H1 (cell line): ENCODE measurements around the gene DRAXIN. TPM values are rescaled to one million over a fixed set of nuclear protein-coding genes. Genes with fewer than 3 reads are reported as not detected.
A peak's percentile ranks its signal among the peaks of the same experiment; 100 is the strongest.

Source experiments
- CTCF ChIA-PET: fragments of 300-600 bp; sonication (Branson Sonifier 250); formaldehyde crosslinking; loops from one replicate; lab custom pipeline; 2021; ENCODE audit not compliant: partially characterized antibody; lab: Charles Lee
- POLR2A ChIA-PET: fragments of 300-600 bp; sonication (Branson Sonifier 250); formaldehyde crosslinking; loops from one replicate; lab custom pipeline; 2021; ENCODE audit warnings: inconsistent platforms; ENCODE audit not compliant: partially characterized antibody; lab: Charles Lee
- DNase-seq, 2 experiments: peaks; one replicate each; pipeline versions ENCODE4 v3.0.0 to v3.0.0-alpha.2; 2010 to 2022; ENCODE audit warnings: low spot score in 2 of 2, low read depth in 1 of 2, mixed read lengths in 1 of 2
- FAIRE-seq: peaks from 2 replicates; lab custom pipeline; 2011; peaks lifted over from hg19 to GRCh38; lab: Jason Lieb, UNC
- H2AFZ ChIP-seq: 2 replicates; pipeline ENCODE4 v1.8.1; 2012; ENCODE audit warnings: low read length, inconsistent platforms
- H2AK5ac ChIP-seq: 2 replicates; pipeline ENCODE4 v1.6.1; 2013; ENCODE audit warnings: low read depth, low read length
- H2BK120ac ChIP-seq: replicated peaks from 2 replicates; pipeline ENCODE3; 2013; ENCODE audit warnings: low read depth, low read length, inconsistent platforms
- H2BK12ac ChIP-seq: 2 replicates; pipeline ENCODE4 v1.6.1; 2013; ENCODE audit warnings: low read depth, low read length
- H2BK15ac ChIP-seq: 2 replicates; pipeline ENCODE4 v1.6.1; 2013; ENCODE audit warnings: low read length
- H2BK20ac ChIP-seq: 2 replicates; pipeline ENCODE4 v1.6.1; 2013; ENCODE audit warnings: low read length
- H2BK5ac ChIP-seq: 2 replicates; pipeline ENCODE4 v1.6.1; 2013; ENCODE audit warnings: low read depth, low read length
- H3K14ac ChIP-seq: 2 replicates; pipeline ENCODE4 v1.6.1; 2013; ENCODE audit warnings: inconsistent platforms; ENCODE audit not compliant: insufficient read length
- H3K18ac ChIP-seq: 2 replicates; pipeline ENCODE4 v1.6.1; 2013; ENCODE audit warnings: low read length; ENCODE audit errors: extremely low read depth
- H3K23ac ChIP-seq: 2 replicates; pipeline ENCODE4 v1.6.1; 2013; ENCODE audit warnings: inconsistent platforms; ENCODE audit not compliant: insufficient read length
- H3K23me2 ChIP-seq: 2 replicates; pipeline ENCODE4 v1.6.1; 2013; ENCODE audit warnings: low read depth, low read length
- H3K27ac ChIP-seq: 2 replicates; pipeline ENCODE4 v1.6.1; 2011; ENCODE audit warnings: low read depth, low read length, inconsistent platforms
- H3K27me3 ChIP-seq, 4 experiments: replicated peaks in 1 of 4; 1 replicate in 1 of 4; 2 replicates in 3 of 4; pipeline versions ENCODE4 v1.6.1 to v1.8.1; 2011 to 2013; ENCODE audit warnings: low read length in 3 of 4, mild to moderate bottlenecking in 3 of 4, inconsistent platforms in 2 of 4, mixed read lengths in 2 of 4, moderate library complexity in 1 of 4; ENCODE audit not compliant: control insufficient read depth in 3 of 4, insufficient read depth in 3 of 4; ENCODE audit errors: extremely low read depth in 1 of 4
- H3K36me3 ChIP-seq, 4 experiments: 2 replicates each; pipeline versions ENCODE4 v1.6.1 to v1.8.1; 2011 to 2013; ENCODE audit warnings: mild to moderate bottlenecking in 4 of 4, low read length in 3 of 4, moderate library complexity in 2 of 4, control low read depth in 1 of 4, inconsistent platforms in 1 of 4; ENCODE audit not compliant: insufficient read depth in 4 of 4, control insufficient read depth in 2 of 4
- H3K4ac ChIP-seq: replicated peaks from 2 replicates; pipeline ENCODE3; 2013; ENCODE audit warnings: low read length, low read depth, mixed read lengths, inconsistent platforms; ENCODE audit not compliant: insufficient read length
- H3K4me1 ChIP-seq, 4 experiments: replicated peaks in 1 of 4; 1 replicate in 1 of 4; 2 replicates in 3 of 4; pipeline versions ENCODE4 v1.6.1 to v1.8.1; 2011 to 2013; ENCODE audit warnings: low read length in 3 of 4, inconsistent platforms in 2 of 4, mixed read lengths in 1 of 4; ENCODE audit not compliant: insufficient read depth in 4 of 4, control insufficient read depth in 3 of 4
- H3K4me2 ChIP-seq, 2 experiments: 2 replicates each; pipeline versions ENCODE4 v1.6.1 to v1.8.1; 2011 to 2013; ENCODE audit warnings: low read depth in 2 of 2, low read length in 2 of 2, control low read depth in 1 of 2, inconsistent platforms in 1 of 2, mild to moderate bottlenecking in 1 of 2; ENCODE audit not compliant: insufficient read depth in 1 of 2
- H3K4me3 ChIP-seq, 4 experiments: fragments of 200-600, 300-600 bp in 1 of 4; sonication (generic), shearing (Covaris generic), sonication (Bioruptor Twin) in 1 of 4; 2 replicates each; pipeline versions ENCODE4 v1.5.1 to v1.8.1; 2011 to 2016; ENCODE audit warnings: low read length in 4 of 4, low read depth in 3 of 4, control low read depth in 2 of 4, inconsistent platforms in 2 of 4, mild to moderate bottlenecking in 2 of 4, mixed read lengths in 1 of 4, moderate library complexity in 1 of 4; ENCODE audit not compliant: insufficient read depth in 2 of 4; ENCODE audit errors: extremely low read depth in 1 of 4
- H3K56ac ChIP-seq: replicated peaks from 2 replicates; pipeline ENCODE3; 2013; ENCODE audit warnings: low read depth, mild to moderate bottlenecking, mixed read lengths, low read length, inconsistent platforms; ENCODE audit not compliant: insufficient read length
- H3K79me1 ChIP-seq: 2 replicates; pipeline ENCODE4 v1.6.1; 2013; ENCODE audit warnings: low read depth, low read length, control low read depth
- H3K79me2 ChIP-seq, 2 experiments: 2 replicates each; pipeline versions ENCODE4 v1.6.1 to v1.8.1; 2012 to 2013; ENCODE audit warnings: low read length in 2 of 2, mild to moderate bottlenecking in 2 of 2, inconsistent platforms in 1 of 2; ENCODE audit not compliant: insufficient read depth in 2 of 2, control insufficient read depth in 1 of 2
- H3K9ac ChIP-seq, 4 experiments: replicated peaks in 1 of 4; 1 replicate in 1 of 4; 2 replicates in 3 of 4; pipeline versions ENCODE4 v1.6.1 to v1.8.1; 2011 to 2013; ENCODE audit warnings: low read depth in 3 of 4, low read length in 3 of 4, control low read depth in 2 of 4, mild to moderate bottlenecking in 2 of 4, moderate library complexity in 2 of 4, inconsistent platforms in 1 of 4; ENCODE audit errors: extremely low read depth in 1 of 4
- H3K9me3 ChIP-seq, 2 experiments: 2 replicates each; pipeline versions ENCODE4 v1.6.1 to v1.8.1; 2012 to 2013; ENCODE audit warnings: mild to moderate bottlenecking in 2 of 2, moderate library complexity in 2 of 2, control low read depth in 1 of 2, inconsistent platforms in 1 of 2, low read depth in 1 of 2, low read length in 1 of 2, mixed read lengths in 1 of 2; ENCODE audit not compliant: insufficient read depth in 2 of 2
- H4K20me1 ChIP-seq, 2 experiments: replicated peaks in 1 of 2; 2 replicates each; pipeline versions ENCODE3 to v1.8.1; 2011 to 2013; ENCODE audit warnings: inconsistent platforms in 2 of 2, low read length in 2 of 2, mild to moderate bottlenecking in 1 of 2; ENCODE audit not compliant: insufficient read depth in 2 of 2, control insufficient read depth in 1 of 2
- H4K5ac ChIP-seq: 2 replicates; pipeline ENCODE4 v1.6.1; 2013; ENCODE audit warnings: low read length, low read depth, mixed read lengths, inconsistent platforms; ENCODE audit not compliant: insufficient read length
- H4K8ac ChIP-seq: 2 replicates; pipeline ENCODE4 v1.8.0; 2013; ENCODE audit warnings: mild to moderate bottlenecking, moderate library complexity, low read length, inconsistent platforms; ENCODE audit not compliant: insufficient read depth; ENCODE audit errors: extremely low read depth
- H4K91ac ChIP-seq: replicated peaks from 2 replicates; pipeline ENCODE3; 2013; ENCODE audit warnings: low read length, mixed read lengths, inconsistent platforms; ENCODE audit not compliant: insufficient read length
- BRCA1 ChIP-seq: IDR thresholded peaks from 2 replicates; pipeline ENCODE4 v1.6.1; 2012; ENCODE audit warnings: low read depth, low read length, improper control_type of control experiment
- CTBP2 ChIP-seq: IDR thresholded peaks from 2 replicates; pipeline ENCODE4 v1.7.0; 2011; ENCODE audit warnings: borderline replicate concordance, mild to moderate bottlenecking, moderate library complexity, mixed read lengths, low read length; ENCODE audit not compliant: insufficient read depth, insufficient read length
- GABPA ChIP-seq: IDR thresholded peaks from 2 replicates; pipeline ENCODE4 v1.6.1; 2011; ENCODE audit warnings: mild to moderate bottlenecking, low read length, moderate library complexity, borderline replicate concordance; ENCODE audit not compliant: insufficient read depth
- NRF1 ChIP-seq: IDR thresholded peaks from 2 replicates; pipeline ENCODE4 v1.6.1; 2011; ENCODE audit warnings: mild to moderate bottlenecking, low read depth, low read length, improper control_type of control experiment
- RFX5 ChIP-seq: IDR thresholded peaks from 2 replicates; pipeline ENCODE4 v1.6.1; 2011; ENCODE audit warnings: low read depth, low read length, improper control_type of control experiment, borderline replicate concordance
- SP4 ChIP-seq: IDR thresholded peaks from 2 replicates; pipeline ENCODE4 v1.6.1; 2012; ENCODE audit warnings: low read length, inconsistent platforms
- SRF ChIP-seq: IDR thresholded peaks from 2 replicates; pipeline ENCODE4 v1.6.1; 2011; ENCODE audit warnings: mild to moderate bottlenecking, low read depth, low read length, moderate library complexity
- SUZ12 ChIP-seq: fragments of 200-600 bp; sonication (generic); IDR thresholded peaks from 2 replicates; pipeline ENCODE4 v1.6.1; 2012; ENCODE audit warnings: mild to moderate bottlenecking, inconsistent platforms, low read length, moderate library complexity, mixed read lengths
- TCF12 ChIP-seq: IDR thresholded peaks from 2 replicates; pipeline ENCODE4 v1.6.1; 2011; ENCODE audit warnings: low read depth, mild to moderate bottlenecking, low read length
- WGBS, 2 experiments: shearing (Covaris generic) in 1 of 2; methylation state at CpG; one replicate each; pipeline versions ENCODE4 v1.1.6 to v1.1.7; 2013 to 2015; ENCODE audit warnings: low lambda C conversion rate in 2 of 2, mixed read lengths in 2 of 2, inconsistent platforms in 1 of 2, low coverage in 1 of 2, missing lambda C conversion rate in 1 of 2; ENCODE audit not compliant: insufficient replicate concordance in 2 of 2, insufficient coverage in 1 of 2, insufficient read length in 1 of 2; ENCODE audit errors: extremely low coverage in 1 of 2, missing lambda C conversion rate in 1 of 2; 5-methylcytosine and 5-hydroxymethylcytosine counted together
- polyA plus RNA-seq, 7 experiments: library from polyadenylated mRNA; depleted of rRNA in 3 of 7; stranded (reverse) in 5 of 7; unstranded in 2 of 7; fragments of >200 nt in 5 of 7; fragments of 200-250 nt in 2 of 7; gene quantifications; 1 replicate in 5 of 7; 2 replicates in 1 of 7; 4 replicates in 1 of 7; pipeline versions ENCODE4 v1.2.1 to v1.2.3, GENCODE V29; 2011 to 2013; ENCODE audit warnings: missing spikeins in 2 of 7, mixed read lengths in 2 of 7
- total RNA-seq: library from RNA; stranded (reverse); fragmentation: NEBNext Ultra II Directional; extraction: Animal tissue kit (Norgen Biotek cat#: 25700); gene quantifications from 2 replicates; pipeline ENCODE4 v1.2.1, GENCODE V29; 2021
- TF ChIP-seq, protein P1 (sequence below): IDR thresholded peaks from 2 replicates; pipeline ENCODE4 v1.6.1; 2012; ENCODE audit warnings: low read length, inconsistent platforms

The DRAXIN gene
- total and polyA plus RNA-seq, 2 of the 8 experiments (the other 6 are each of a cell fraction or from before 2014, with no cell fraction given), result 4.6 to 17.6 TPM

DNA sequence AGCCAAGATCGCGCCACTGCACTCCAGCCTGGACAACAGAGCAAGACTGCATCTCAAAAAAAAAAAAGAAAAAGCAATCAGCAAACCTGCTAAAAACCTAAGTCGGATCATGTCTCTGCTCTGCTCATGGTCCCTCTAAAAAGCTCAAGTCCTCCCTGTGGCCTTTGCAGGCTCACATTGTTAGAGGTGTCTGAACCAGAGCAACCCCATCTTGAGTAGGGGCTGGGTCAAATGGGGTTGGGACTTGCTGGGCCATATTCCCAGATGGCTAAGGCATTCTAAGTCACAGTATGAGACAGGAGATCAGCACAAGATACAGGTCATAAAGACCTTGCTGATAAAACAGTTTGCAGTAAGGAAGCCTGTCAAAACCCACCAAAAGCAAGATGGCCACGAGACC is 3.0 kb upstream of the DRAXIN start:
- no peak overlapping the region for H2AFZ ChIP-seq
- no peak overlapping the region for H3K4me3 ChIP-seq
- FAIRE-seq (no peak), DNase-seq (no peak)
- no peak overlapping the region for H3K23ac ChIP-seq
- H2BK12ac ChIP-seq, result peak overlapping the region; percentile 82
- ChIA-PET CTCF (interaction anchor here (1.1 to 21.6 kb wide), 3 partner anchors 19 to 31 kb away, joined by 3 to 266 read pairs (median 3); no protein-coding TSS in a partner anchor), POLR2A (interaction anchor here (1.0 to 32.0 kb wide), 3 partner anchors 16 to 37 kb away, joined by 3 to 1025 read pairs (median 329); partner anchors contain the start of genes FBXO6 and MAD2L2)
- peak overlapping the region; percentile 76 for H3K18ac ChIP-seq
- peak overlapping the region; percentile 12; the same call in 1 of the 2 replicates for H2BK5ac ChIP-seq
- H4K20me1 ChIP-seq, result peaks cover 3 to 12% of the 10 kb centered on the region in 2 experiments
- H3K4me2 ChIP-seq, result peak overlapping the region; percentile 31 to 99; a peak in 3 of 4 replicates
- no peak overlapping the region for H4K5ac ChIP-seq
- 98% methylated on average over 4 of the region's 4 CpGs; no CpG with 5 or more reads in 1 of the 2 experiments for WGBS, 2 experiments
- peaks cover 0 to 15% (median 0%) of the 10 kb centered on the region in 4 experiments; a peak in 2 of 8 replicates for H3K36me3 ChIP-seq
- peaks cover 23% of the 10 kb centered on the region for H3K23me2 ChIP-seq
- TF ChIP-seq BRCA1, result no peak
- no peak for TF ChIP-seq SP4
- TF ChIP-seq SRF, result no peak
- TF ChIP-seq NRF1, result no peak
- TF ChIP-seq, protein P1, sequence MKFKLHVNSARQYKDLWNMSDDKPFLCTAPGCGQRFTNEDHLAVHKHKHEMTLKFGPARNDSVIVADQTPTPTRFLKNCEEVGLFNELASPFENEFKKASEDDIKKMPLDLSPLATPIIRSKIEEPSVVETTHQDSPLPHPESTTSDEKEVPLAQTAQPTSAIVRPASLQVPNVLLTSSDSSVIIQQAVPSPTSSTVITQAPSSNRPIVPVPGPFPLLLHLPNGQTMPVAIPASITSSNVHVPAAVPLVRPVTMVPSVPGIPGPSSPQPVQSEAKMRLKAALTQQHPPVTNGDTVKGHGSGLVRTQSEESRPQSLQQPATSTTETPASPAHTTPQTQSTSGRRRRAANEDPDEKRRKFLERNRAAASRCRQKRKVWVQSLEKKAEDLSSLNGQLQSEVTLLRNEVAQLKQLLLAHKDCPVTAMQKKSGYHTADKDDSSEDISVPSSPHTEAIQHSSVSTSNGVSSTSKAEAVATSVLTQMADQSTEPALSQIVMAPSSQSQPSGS, result no peak
- TF ChIP-seq CTBP2, result no peak
- no peak for TF ChIP-seq TCF12
- TF ChIP-seq GABPA, result no peak
- TF ChIP-seq RFX5, result no peak
- no peak for TF ChIP-seq SUZ12
- peaks cover 19 to 79% of the 10 kb centered on the region in 2 experiments for H3K79me2 ChIP-seq
- H3K14ac ChIP-seq, result no peak overlapping the region
- peaks cover 20 to 45% (median 29%) of the 10 kb centered on the region in 4 experiments for H3K4me1 ChIP-seq
- peak overlapping the region; percentile 97 for H2BK20ac ChIP-seq
- H4K91ac ChIP-seq, result peak overlapping the region; percentile 89
- H3K9ac ChIP-seq, result no peak overlapping the region
- peaks cover 0 to 2% (median 0%) of the 10 kb centered on the region in 4 experiments; a peak in 2 of 7 replicates for H3K27me3 ChIP-seq
- no peak overlapping the region for H3K56ac ChIP-seq
- peak overlapping the region; percentile 69 for H2BK120ac ChIP-seq
- peak overlapping the region; percentile 98 for H2BK15ac ChIP-seq
- peaks cover 23% of the 10 kb centered on the region for H3K79me1 ChIP-seq
- no peaks in the 10 kb centered on the region for H3K9me3 ChIP-seq
- H4K8ac ChIP-seq, result no peak overlapping the region
- H3K4ac ChIP-seq, result no peak overlapping the region
- H2AK5ac ChIP-seq, result peak overlapping the region; percentile 79
- no peak overlapping the region for H3K27ac ChIP-seq
